NCI-H526 treated with DMSO at 0.1 percent for 48 hours (cell line): ENCODE data around the gene DOCK2.
"Not testable (repeated sequence)": the region's sequence is repeated elsewhere in the genome, so short reads cannot be mapped to it uniquely, and the experiment has no call there.

Source experiments
- DNase-seq: peaks from one replicate; lab custom pipeline; 2025; lab: John Stamatoyannopoulos, UW

The DOCK2 gene

DNA sequence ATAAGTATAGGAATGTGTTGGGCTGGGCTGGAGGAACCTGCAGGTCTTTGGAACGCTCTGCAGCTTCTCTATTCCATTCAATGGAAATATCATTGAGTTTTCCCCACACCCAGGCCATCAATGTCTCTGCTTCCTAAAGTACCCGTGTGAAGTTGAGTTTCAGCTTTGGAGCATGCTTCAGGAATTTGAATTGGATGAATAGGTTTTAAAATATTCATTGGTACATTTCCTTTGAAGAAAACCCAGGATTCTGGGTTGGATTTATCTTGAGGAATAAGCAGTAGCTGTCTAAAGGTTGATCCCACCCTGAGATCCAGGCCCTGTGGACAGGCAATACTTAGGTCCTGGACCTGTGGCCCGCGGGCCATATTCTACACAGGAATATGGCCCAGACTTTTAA, 306.0 kb downstream of the DOCK2 start:
- no peak for DNase-seq

DNA sequence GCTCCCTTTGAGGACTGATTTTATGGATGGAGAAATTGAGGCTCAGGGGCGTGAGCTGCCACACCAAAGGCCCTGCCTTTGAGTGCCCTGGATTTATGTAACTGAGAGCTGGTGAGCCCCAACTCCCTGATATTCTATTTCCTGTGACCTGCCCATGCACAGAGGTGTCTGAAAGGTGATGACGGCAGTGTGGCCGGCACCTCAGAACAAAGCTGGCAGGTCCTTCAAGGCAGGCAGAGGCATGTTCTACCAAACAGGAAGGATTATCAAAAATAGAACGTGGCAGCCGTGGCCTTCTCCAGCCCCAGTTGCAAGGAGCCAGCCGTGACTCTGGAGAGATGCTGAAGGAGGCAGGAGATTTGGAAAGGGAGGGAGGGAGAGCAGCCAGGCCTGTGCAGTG, 307.0 kb downstream of the DOCK2 start:
- no peak for DNase-seq

DNA sequence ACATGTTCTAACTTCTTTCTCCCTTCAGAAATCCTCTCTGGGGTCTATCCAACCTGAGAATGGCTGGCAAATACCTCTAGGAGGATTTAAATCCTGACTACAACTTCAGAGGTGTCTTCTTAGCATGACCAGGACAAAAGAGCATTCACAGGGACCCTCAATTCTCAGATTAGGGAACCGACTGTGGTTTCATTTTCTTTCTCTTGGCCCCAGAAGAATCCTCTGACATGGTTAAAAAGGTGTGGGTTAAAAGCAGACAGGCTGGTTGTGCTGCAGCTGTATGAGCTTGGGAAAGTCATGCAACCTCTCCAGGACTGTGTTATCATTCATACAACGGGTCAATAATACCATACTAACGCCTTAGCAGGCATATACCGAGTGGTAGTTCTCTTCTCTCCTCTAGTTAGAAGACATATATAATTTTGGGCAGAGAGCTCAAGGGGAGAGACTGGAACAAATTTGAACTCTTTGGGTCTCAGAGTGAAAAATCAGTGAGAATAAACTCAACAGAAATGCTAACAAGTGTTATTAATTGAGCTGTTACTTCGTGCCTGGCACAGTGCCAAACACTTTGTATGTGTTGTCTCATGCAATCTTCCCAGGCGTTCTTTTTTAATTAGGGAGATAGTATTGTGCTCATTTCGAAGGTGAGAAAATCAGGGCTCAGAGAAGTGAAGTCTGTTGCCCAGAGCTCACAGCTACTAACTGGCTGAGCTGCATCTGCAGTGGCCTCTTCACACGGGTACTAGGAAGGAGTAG, 308.0 kb downstream of the DOCK2 start:
- DNase-seq = no peak

DNA sequence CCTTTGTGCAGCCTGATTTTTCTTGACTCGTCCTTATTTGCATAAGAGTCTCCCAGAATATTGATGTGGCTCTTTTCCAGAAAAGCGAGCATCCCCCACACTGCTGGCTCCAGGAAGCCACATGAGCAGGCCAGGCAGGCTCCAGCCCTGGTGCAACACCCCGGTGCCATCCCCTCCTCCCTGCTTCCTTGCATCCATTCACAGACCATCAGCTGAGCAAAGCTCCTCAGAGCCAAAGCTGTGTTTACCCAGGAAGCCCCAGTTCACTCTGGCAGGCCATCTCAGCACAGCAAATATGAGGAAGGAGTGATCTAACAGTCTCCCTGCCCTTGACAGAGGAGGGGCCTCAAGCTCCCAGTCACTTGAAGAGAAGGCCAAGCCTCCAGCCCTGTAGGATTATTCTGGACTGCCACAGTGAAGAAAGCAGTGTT, 308.8 kb downstream of the DOCK2 start:
- DNase-seq = peak; percentile 41

DNA sequence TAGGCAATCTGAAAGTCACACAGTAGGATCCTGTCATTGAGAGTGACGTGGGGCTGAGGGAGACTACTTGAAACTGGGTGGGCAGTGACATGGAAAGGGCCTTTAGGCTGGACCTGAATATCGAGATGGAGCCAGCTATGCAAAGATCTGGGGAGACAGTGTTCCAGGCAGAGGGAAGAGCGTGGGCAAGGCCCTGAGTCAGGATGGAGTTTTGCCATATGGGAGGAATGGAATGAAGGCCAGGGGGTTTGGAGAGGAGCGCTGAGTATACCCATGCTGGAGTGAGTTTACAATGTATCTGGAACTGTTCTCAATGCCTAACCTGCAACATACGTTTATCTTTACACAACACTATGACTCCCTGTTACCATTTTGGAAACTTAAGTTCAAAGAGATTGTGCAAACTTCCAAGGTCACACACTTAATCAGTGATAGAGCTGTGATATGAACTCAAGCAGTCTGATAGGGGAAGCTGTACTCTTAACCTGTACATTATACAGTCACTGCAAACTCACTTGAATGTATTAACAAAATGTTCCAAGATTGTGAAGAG, 309.7 kb downstream of the DOCK2 start:
- DNase-seq = no peak

DNA sequence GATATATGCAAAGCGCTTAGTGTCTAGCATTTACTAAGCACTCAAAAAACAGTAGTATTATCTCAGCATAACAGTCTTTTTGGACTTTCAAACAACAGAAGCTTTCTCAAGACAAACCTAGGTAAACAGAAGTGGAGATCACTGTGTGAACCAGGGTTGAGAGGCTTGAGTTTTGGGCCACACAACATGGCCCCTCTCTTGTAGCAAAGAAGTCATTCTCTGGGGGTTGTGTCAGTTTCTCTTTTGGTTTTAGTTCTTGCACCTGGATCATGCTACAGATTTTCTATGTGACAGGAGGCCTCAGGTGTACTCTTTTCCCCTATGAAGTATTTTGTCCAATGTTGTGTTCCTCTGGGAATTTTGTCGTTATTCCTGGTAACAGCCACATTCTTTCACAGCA, 313.3 kb downstream of the DOCK2 start:
- DNase-seq = no peak

DNA sequence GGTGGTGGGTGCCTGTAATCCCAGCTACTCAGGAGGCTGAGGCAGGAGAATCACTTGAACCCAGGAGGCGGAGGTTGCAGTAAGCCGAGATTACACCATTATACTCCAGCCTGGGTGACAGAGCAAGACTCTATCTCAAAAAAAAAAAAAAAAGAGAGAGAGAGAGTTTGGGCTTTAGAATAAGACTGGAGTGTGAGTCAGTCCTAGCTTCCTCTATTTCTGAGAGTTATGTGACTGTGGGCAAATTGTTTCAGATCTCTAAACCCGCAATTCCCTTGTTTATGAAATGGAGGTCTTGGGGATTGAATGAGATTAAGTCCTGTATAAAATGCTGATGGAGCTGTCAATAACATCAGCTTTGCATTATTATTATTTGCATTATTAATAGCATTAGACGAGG, 316.1 kb downstream of the DOCK2 start:
- DNase-seq = not testable (repeated sequence)

DNA sequence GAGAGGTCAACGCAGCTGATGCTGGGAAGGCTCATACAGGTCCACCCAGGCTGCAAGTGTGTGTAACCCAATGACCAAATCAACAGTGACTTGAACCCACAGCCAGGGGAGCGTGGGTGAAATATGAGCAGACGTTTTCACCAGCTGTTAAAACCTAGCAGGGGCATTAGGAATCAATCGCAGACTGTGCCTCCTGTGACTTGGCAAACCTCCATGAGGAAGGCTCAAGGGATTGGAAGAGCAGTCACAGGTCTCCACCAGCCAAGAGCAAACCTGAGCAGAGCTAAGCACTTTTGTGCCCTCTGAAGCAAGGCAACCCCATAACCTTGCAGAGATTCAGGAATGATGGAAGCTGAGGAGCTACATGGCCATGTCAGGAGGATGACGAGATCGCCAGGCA, 317.7 kb downstream of the DOCK2 start:
- no peak for DNase-seq

DNA sequence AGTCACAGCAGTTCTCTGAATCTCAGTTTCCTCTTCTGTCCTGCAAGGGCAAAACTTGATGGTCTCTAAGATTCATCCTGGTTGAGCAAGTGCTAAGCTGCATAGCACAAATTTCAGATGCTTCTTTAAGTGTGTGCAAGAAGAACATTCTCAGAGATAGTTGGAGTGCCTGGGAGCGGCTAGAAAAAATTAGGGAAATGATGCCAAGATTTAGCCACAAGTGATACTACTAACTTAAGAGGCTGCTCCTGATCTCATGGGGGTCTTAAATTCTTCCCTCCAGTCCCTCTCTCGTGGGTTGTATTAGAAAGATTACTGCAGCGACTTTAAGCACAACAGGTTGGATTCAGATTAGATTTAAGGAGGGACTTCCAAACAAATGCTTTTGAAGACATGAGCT, 319.1 kb downstream of the DOCK2 start:
- no peak for DNase-seq

DNA sequence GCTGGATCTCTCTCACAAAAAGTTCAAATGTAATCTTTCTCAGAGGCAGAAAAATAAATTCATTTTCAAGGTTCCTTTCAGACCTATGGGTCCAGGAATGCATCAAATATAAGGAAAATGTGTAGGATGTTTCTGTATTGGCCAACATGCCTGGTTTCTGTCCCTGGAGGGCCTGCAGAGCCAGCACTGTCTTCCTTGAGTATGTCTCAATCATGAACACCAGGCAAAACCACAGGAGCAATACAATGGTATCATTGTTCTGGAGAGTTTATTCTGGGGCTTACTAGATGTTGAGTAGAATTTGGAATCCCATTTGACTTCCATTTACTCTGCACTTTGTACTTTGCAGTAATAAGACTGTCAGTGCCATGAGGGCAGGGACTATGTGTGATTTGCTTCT, 319.7 kb downstream of the DOCK2 start:
- peak; percentile 67 for DNase-seq

DNA sequence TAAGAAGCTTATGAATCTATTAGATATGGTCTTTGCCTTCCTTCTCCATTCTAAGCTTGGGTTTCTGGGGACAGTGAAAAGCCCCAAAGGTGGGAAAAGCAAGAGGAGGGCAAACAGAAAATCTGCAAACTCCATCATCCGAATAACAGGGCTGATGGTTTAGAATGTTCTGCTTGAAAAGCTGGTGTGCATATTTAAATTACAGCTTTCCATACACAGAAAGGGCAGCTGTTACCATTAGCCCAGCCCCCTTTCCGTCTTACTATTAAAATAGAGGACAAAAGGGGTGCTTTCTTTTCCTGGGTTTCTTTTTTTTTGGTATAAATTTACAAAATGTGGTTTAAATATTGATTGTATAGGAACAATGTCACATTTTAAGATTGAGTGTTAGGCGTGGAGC, 321.2 kb downstream of the DOCK2 start:
- DNase-seq = peak; percentile 52

DNA sequence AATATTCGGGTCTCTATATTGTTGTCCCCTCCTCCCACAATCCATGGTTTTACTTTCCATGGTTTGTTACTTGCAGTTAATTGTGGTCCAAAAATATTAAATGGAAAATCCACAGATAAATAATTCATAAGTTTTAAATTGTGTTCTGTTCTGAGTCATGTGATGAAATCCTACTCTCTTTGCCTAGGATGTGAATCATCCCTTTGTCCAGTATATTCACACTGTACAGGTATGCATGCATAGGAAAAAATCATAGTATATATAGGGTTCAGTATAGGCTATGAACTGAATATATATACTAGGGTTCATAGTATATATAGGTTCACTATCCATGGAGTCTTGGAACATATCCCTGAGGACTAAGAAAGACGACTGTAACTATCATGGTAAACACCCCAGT, 323.6 kb downstream of the DOCK2 start:
- DNase-seq = no peak

DNA sequence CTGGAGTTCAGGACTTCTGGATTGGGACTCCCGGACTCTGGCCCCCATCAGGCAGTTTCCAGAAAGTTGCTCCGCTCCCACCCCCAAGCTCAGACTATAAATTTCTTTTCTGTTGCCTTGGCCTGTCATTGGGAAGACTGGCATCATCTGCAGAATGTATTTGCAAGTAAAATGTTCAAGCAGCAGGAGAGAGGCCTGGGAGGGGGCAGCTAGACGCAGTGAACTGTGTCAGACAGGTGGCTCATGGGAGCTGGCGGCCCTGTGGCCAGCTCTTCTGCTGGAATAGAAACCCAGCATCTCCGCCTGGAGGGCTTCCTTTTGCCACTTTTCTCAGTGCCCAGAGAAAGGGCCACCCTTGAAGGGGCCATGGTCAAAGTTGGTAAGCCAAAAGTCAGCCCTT, 327.2 kb downstream of the DOCK2 start:
- DNase-seq = peak; percentile 89

DNA sequence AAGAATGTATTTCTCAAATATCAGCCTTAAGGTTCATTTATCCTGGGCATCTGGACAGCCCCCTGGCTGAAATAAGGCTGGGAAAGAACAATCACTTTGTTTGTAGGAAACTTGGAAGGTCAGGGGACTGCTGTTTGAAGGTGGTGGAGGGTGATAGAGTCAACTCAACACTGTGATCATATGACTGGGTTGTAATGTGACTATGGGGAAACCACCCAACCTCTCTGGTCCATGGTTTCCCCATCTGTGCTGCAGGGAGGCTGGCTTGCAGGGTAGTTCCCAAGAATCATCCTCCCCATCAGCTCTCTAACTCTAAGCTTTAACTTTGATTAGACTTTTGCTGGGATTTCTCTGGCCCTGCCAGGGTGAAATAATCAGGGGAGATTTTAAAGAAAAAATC, 333.3 kb downstream of the DOCK2 start:
- no peak for DNase-seq

DNA sequence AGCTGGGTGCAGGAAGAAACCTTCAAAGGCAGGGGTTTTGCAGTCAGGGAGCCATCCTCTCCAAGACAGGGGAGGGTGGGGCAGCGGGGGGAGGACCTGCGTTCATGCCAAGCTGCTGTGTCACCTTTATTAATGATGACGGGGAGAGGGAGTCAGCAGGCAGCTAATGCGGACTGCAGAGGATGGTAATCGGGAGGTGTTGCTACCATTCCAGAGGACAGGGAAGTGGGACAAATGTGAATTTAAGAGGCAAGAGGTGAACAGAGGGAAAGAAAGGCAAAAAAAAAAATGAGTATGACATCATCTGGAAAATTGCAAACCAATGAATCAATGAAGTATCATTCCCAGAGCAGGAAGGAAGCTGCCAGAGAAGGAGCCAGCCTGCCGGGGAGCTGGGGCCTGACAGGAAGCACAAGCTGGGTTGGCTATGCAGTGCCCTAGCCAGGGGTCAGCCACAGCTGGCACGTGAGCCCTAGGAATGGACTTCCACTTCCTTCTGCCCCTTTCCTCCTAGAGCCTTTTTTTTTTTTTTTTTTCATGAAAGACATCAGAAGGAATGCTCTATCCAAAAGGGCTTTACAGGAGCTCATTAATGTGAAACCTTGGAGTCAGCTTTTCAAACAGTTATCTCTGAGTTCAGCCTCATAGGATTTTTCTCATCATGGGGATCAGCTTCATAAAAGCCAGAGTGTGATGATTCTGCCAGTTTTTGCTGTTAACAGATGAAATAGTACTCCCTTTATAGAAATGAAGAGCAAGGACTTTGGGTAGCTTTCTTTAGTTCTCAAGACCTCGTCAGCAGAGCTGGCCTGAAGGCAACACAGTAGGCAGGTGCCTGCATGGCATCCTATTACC, 334.1 kb downstream of the DOCK2 start:
- DNase-seq = no peak

DNA sequence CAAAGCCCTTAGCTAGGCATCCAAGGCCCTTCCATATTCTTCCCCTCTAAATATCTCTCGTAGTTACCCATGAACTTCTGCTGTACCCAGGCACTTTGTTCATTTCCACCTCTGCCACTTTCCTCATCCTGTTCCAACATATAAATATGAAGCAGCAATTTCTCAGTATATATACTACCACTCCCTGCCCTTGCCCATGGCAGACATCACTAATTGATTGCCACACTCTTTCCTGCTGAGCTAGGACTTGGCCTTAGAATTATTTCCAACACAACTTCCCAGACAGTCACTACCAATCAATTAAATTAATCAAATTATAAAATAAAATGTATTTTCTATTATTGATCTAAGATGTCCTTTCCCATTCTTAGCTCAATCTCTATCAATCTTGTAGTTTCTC, 334.7 kb downstream of the DOCK2 start:
- DNase-seq = no peak

DNA sequence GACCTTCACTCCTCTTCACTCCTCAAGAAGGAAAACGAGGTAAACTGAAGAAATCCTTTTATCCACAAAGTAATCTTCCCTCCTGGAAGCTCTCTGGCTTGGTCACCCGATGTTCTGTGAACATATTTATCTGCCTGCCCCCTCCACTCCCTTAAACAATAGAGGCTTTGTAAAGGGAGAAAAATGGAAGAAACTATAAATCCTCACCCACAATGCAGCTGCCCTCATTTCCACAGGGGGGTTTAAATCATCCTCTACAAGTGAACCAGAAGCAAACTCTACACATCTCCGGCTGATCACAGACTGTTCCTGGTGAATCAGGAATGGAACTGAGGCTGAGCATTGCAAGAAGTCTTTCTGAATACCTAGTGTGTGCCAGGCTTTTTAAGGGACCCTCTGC, 336.0 kb downstream of the DOCK2 start:
- DNase-seq = no peak

DNA sequence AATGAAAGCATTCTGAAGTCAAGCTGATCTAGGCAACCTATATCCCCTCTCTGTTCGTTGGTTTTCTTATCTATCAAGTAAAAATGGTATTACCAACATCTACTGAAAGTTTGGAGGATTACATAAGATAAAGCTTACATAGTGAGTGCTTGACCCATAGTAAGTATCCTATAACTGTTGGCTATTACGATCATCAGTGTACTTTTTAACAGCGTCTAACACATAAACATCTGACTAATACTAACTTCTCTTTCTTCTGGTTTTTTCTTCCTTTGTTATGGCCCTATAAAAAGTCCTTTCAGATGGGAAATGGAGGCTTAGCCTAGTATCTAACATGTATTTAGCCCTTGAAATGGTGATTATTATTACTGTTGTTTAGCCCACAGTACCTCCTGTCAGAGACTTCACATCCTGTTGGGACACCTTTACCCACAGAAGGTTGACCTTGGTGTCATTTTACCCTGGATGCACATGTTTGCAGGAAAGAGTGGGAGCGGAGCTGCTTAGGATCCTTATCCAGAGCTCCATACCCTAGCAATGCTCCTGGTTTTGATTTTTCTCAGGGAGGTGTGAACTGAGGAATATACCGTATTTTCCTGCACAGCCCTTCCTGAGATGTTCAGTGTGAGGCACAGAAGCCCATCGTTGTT, 337.2 kb downstream of the DOCK2 start:
- no peak for DNase-seq

DNA sequence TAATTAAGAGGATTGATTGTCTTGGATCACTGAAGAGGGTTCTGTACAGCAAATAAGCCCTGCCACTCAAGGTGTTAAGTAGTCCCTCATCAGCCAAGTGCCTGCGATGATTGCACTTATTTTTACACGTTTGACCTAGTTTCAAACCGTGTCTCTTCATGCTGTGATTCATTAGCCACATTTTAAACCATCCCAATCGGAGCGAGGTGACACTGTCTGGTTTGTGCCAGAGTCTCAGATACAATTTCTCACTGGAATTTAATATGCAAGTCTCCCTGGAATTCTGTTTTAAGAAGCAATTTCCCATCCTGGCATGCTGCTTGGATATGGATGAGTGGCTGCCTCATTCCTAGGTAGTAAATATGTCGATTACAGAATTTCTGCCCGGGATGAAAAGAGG, 341.6 kb downstream of the DOCK2 start:
- DNase-seq = no peak

DNA sequence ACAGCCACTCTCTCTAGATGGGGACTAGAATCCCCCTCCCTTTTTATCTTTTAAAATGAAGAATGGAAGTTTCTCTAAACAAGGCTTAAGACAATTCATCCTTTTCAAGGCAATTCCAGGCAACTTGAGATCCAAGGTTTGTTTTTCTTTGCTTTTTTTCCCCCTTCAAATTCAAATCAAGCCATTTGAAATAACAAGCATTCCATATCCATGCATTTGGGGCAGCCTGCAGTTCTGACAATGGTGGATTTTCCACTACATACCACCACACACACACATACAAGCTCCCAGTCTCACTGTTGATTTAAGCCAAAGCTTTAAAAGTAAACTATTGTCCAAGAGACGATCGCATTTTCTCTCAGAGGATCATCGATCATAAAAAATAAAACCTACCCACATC, 342.8 kb downstream of the DOCK2 start:
- no peak for DNase-seq

DNA sequence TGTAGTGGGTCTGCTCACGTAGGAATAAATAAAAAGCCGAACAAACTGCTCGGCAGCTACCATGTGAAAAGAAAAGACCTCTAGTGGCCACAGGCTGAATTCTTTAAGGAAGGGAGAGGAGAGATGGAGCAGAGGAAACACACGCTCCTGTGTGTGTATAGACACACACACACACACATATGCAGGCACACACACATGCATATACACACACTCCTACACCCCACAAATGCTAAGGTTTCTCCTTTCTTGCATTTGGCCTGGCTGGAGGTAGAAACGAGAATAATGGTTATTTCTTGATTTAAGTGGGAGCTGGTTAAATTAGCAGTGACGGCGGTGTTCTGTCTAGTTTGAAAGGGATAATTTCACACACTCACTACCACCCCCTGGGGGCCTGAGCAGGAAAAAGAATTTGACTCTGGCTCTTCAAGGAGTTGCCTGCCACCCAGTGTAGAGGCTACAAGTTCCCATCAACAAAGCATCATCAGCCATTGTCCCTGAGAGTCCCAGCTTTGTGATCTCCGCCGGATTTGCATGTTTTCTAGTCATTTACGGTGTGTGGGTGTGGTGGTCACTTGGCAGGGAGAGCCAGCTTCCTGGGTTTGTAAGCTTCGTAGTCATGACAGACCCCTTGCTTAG, 343.5 kb downstream of the DOCK2 start, which contains the start of gene INSYN2B:
Gene INSYN2B, minus strand, starts transcription at position 78 of the 636 bp plus-strand sequence. CDS start 96,597 bp downstream, outside the sequence.
- DNase-seq = peak; percentile 94

DNA sequence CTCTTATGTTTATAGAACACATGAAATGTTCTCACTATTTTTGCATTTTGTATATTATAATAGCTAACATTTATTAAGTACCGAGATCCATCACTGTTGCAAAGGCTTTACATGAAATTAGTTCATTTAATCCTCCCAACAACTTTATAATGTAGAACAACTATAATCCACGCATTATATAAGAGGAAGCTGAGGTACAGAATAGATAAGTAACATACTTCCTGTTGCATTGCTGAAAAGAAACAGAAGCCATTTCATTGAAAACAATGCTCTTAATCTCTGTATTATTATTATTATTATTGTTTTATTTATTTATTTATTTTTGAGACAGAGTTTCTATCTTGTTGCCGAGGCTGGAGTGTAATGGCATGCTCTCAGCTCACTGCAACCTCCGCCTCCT, 351.1 kb downstream of the DOCK2 start:
- DNase-seq = no peak
